WTC11 (cell line): ENCODE results near the gene HARS2. TPM values are rescaled to one million over a fixed set of nuclear protein-coding genes. Genes with fewer than 3 reads are reported as not detected.
A peak's percentile ranks its signal among the peaks of the same experiment; 100 is the strongest.

ENCODE experiments used
- ATAC-seq: fragments of 200-7000 bp; cut with Tn5 transposase; 2 replicates; pipeline ENCODE4 v1.10.0; 2021; ENCODE audit warnings: mild to moderate bottlenecking, moderate library complexity
- CTCF ChIA-PET: fragments of 300-600 bp; sonication (Branson Sonifier 250); formaldehyde crosslinking; loops from one replicate; lab custom pipeline; 2021; ENCODE audit warnings: antibody characterized with exemption; lab: Charles Lee
- POLR2A ChIA-PET: fragments of 350-600 bp; sonication (Branson Sonifier 250); formaldehyde crosslinking; loops from one replicate; lab custom pipeline; 2021; ENCODE audit warnings: antibody characterized with exemption; lab: Charles Lee
- DNase-seq: peaks from one replicate; pipeline ENCODE4 v3.0.0; 2021; ENCODE audit warnings: low spot score
- H3K27ac Mint-ChIP-seq: 2 replicates; pipeline ENCODE4 v1.8.0; 2021; ENCODE audit warnings: mixed read lengths
- H3K27me3 Mint-ChIP-seq: 2 replicates; pipeline ENCODE4 v1.8.0; 2021; ENCODE audit warnings: low read depth, mild to moderate bottlenecking, moderate library complexity, mixed read lengths
- H3K36me3 Mint-ChIP-seq: 2 replicates; pipeline ENCODE4 v1.8.0; 2021; ENCODE audit warnings: mixed read lengths
- H3K4me1 Mint-ChIP-seq: 2 replicates; pipeline ENCODE4 v1.8.0; 2022; ENCODE audit warnings: mixed read lengths
- H3K4me3 Mint-ChIP-seq: 2 replicates; pipeline ENCODE4 v1.8.0; 2021; ENCODE audit warnings: mild to moderate bottlenecking, moderate library complexity, mixed read lengths
- H3K9me3 Mint-ChIP-seq: 2 replicates; pipeline ENCODE4 v1.8.0; 2021; ENCODE audit warnings: mixed read lengths
- CBFB ChIP-seq: sonication (generic); formaldehyde crosslinking; IDR thresholded peaks from 2 replicates; pipeline ENCODE4 v1.8.1; 2022; ENCODE audit warnings: mild to moderate bottlenecking, low read depth, missing genetic modification reagents
- ESRRA ChIP-seq: sonication (generic); formaldehyde crosslinking; IDR thresholded peaks from 2 replicates; pipeline ENCODE4 v1.8.1; 2022; ENCODE audit warnings: mild to moderate bottlenecking, missing genetic modification reagents, borderline replicate concordance
- ETV6 ChIP-seq: sonication (generic); formaldehyde crosslinking; IDR thresholded peaks from 2 replicates; pipeline ENCODE4 v1.8.1; 2022; ENCODE audit warnings: mild to moderate bottlenecking, missing genetic modification reagents
- FOXP1 ChIP-seq: sonication (generic); formaldehyde crosslinking; IDR thresholded peaks from 2 replicates; pipeline ENCODE4 v1.8.0; 2022; ENCODE audit warnings: missing genetic modification reagents, mild to moderate bottlenecking, moderate library complexity, borderline replicate concordance
- IRF2 ChIP-seq: sonication (generic); formaldehyde crosslinking; IDR thresholded peaks from 2 replicates; pipeline ENCODE4 v1.8.0; 2022; ENCODE audit warnings: low read depth, missing genetic modification reagents, borderline replicate concordance
- JAZF1 ChIP-seq: fragments of 250-450 bp; sonication (Bioruptor Pico); IDR thresholded peaks from 2 replicates; pipeline ENCODE4 v1.9.0; 2021; ENCODE audit warnings: moderate library complexity, mild to moderate bottlenecking, inconsistent platforms
- TCF7 ChIP-seq: sonication (generic); formaldehyde crosslinking; IDR thresholded peaks from 2 replicates; pipeline ENCODE4 v1.8.0; 2022; ENCODE audit warnings: mild to moderate bottlenecking, low read depth, missing genetic modification reagents, moderate library complexity
- TEAD1 ChIP-seq: sonication (generic); formaldehyde crosslinking; IDR thresholded peaks from 2 replicates; pipeline ENCODE4 v1.8.0; 2022; ENCODE audit warnings: mild to moderate bottlenecking, missing genetic modification reagents
- TEAD4 ChIP-seq: sonication (generic); formaldehyde crosslinking; IDR thresholded peaks from 2 replicates; pipeline ENCODE4 v1.8.0; 2022; ENCODE audit warnings: mild to moderate bottlenecking, missing genetic modification reagents
- ZNF138 ChIP-seq: sonication (generic); formaldehyde crosslinking; conservative IDR thresholded peaks from 2 replicates; pipeline ENCODE4 v1.8.1; 2022; ENCODE audit warnings: mild to moderate bottlenecking, moderate library complexity, missing genetic modification reagents
- ZNF232 ChIP-seq: sonication (generic); formaldehyde crosslinking; IDR thresholded peaks from 2 replicates; pipeline ENCODE4 v1.8.0; 2022; ENCODE audit warnings: mild to moderate bottlenecking, missing genetic modification reagents
- ZNF317 ChIP-seq: sonication (generic); formaldehyde crosslinking; IDR thresholded peaks from 2 replicates; pipeline ENCODE4 v1.8.1; 2023; ENCODE audit warnings: low read depth, mild to moderate bottlenecking, moderate library complexity, missing genetic modification reagents, borderline replicate concordance
- total RNA-seq: library from RNA; stranded (reverse); gene quantifications from 3 replicates; pipeline ENCODE4 v1.2.3, GENCODE V29; 2021
- TF ChIP-seq, protein P1 (sequence below): fragments of 250-450 bp; sonication (Bioruptor Pico); IDR thresholded peaks from 2 replicates; pipeline ENCODE4 v1.9.0; 2021; ENCODE audit warnings: mild to moderate bottlenecking
- TF ChIP-seq, protein P2 (sequence below): fragments of 200-600 bp; IDR thresholded peaks from 2 replicates; pipeline ENCODE4 v1.8.0; 2022; ENCODE audit warnings: antibody characterized with exemption
- TF ChIP-seq, protein P3 (sequence below): sonication (generic); formaldehyde crosslinking; IDR thresholded peaks from 2 replicates; pipeline ENCODE4 v1.8.1; 2022; ENCODE audit warnings: missing genetic modification reagents, borderline replicate concordance
- TF ChIP-seq, protein P4 (sequence below): sonication (generic); formaldehyde crosslinking; IDR thresholded peaks from 2 replicates; pipeline ENCODE4 v1.8.1; 2022; ENCODE audit warnings: low read depth, missing genetic modification reagents, borderline replicate concordance
- TF ChIP-seq, protein P5 (sequence below): sonication (generic); formaldehyde crosslinking; IDR thresholded peaks from 2 replicates; pipeline ENCODE4 v1.8.0; 2022; ENCODE audit warnings: missing genetic modification reagents
- TF ChIP-seq, protein P6 (sequence below): fragments of 250-450 bp; sonication (Bioruptor Pico); IDR thresholded peaks from 2 replicates; pipeline ENCODE4 v1.9.0; 2021; ENCODE audit warnings: mild to moderate bottlenecking
- TF ChIP-seq, protein P7 (sequence below): fragments of 250-450 bp; sonication (Bioruptor Pico); IDR thresholded peaks from 2 replicates; pipeline ENCODE4 v2.1.2; 2022; ENCODE audit warnings: mild to moderate bottlenecking, moderate library complexity
- TF ChIP-seq, protein P8 (sequence below): sonication (generic); formaldehyde crosslinking; IDR thresholded peaks from 2 replicates; pipeline ENCODE4 v1.8.1; 2022; ENCODE audit warnings: mild to moderate bottlenecking, moderate library complexity, missing genetic modification reagents

The HARS2 gene
- total RNA-seq, 1 experiment from 2014 or later = 28.9 TPM

DNA sequence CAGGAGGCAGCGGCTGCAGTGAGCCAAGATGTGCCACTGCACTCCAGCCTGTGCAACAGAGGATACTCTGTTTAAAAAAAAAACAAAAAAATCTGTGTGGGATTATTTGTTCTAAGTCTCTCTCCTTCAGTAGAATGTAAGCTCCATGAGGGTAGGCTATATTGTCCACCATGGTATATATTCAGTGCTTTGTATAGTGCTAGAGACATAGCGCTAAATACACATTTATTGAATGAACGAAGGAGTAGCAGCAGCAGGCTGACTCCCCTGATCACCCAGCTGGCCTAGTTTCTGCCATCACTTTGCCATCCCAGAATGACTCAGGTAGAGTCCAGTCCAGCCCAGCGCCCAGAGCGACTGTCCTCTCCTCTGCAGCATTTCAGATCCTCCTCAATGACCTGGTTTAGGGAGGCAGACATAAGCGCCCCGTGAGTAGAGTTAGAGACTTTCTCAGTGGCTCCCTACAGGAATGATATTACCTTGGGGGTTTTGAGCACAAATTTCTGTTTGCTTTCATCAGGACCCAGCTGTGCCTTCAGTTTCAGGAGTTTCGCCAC, 801 bp upstream of the HARS2 start:
- ATAC-seq (no peak), DNase-seq (no peak)
- H3K4me1 Mint-ChIP-seq = peaks cover 14% of the 10 kb centered on the region
- ChIA-PET CTCF (interaction anchor here (0.9 to 1.7 kb wide), 10 partner anchors 10 to 451 kb away, joined by 3 to 10 read pairs (median 4); partner anchors contain the start of genes APBB3, EIF4EBP3, HBEGF and TMCO6), POLR2A (interaction anchor here (1.2 to 1.7 kb wide), 5 partner anchors 10 to 143 kb away, joined by 3 to 10 read pairs (median 5); partner anchors contain the start of genes EIF4EBP3, IK, NDUFA2 and ZMAT2)
- peak overlapping the region; percentile 100 for H3K4me3 Mint-ChIP-seq
- peaks cover 20% of the 10 kb centered on the region for H3K36me3 Mint-ChIP-seq
- H3K27ac Mint-ChIP-seq = peak overlapping the region; percentile 98; the same call in 1 of the 2 replicates
- no peaks in the 10 kb centered on the region for H3K9me3 Mint-ChIP-seq
- H3K27me3 Mint-ChIP-seq = no peaks in the 10 kb centered on the region
- TF ChIP-seq, protein P1, sequence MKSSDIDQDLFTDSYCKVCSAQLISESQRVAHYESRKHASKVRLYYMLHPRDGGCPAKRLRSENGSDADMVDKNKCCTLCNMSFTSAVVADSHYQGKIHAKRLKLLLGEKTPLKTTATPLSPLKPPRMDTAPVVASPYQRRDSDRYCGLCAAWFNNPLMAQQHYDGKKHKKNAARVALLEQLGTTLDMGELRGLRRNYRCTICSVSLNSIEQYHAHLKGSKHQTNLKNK (CRISPR knock-in tag) = no peak
- TF ChIP-seq ESRRA (CRISPR knock-in tag) = no peak
- no peak for TF ChIP-seq IRF2 (CRISPR knock-in tag)
- TF ChIP-seq TCF7 (CRISPR knock-in tag) = no peak
- TF ChIP-seq ZNF317 = no peak
- no peak for TF ChIP-seq JAZF1 (CRISPR knock-in tag)
- no peak for TF ChIP-seq TEAD4 (CRISPR knock-in tag)
- no peak for TF ChIP-seq CBFB (CRISPR knock-in tag)
- TF ChIP-seq, all 79 proteins: peak for 0

DNA sequence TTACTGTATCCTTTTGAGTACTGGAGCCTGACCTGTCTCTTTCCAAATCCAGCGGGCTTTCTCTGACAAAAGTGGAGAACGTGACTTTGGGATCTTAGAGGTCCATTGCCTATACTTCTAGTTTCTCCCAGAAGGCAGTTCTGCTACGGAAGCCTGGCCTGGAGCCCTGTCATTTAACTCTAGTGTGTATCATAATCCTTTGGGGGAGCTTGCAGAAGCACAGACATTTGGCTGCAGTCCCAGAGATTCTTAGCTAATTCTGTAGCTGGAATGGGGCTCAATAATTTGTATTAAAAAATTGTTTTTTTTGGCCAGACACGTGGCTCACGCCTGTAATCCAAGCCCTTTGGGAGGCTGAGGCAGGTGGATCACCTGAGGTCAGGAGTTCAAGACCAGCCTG, 3.0 kb downstream of the HARS2 start:
- ATAC-seq (no peak), DNase-seq (no peak)
- Mint-ChIP-seq H3K27me3 (no peaks in the 10 kb centered on the region), H3K4me3 (no peak overlapping the region), H3K9me3 (no peaks in the 10 kb centered on the region), H3K27ac (no peak overlapping the region), H3K4me1 (peaks cover 21% of the 10 kb centered on the region), H3K36me3 (peaks cover 50% of the 10 kb centered on the region)
- ChIA-PET CTCF (no interaction called here), POLR2A (no interaction called here)
- TF ChIP-seq ZNF138 (CRISPR knock-in tag) (no peak), TEAD1 (CRISPR knock-in tag) (no peak), ZNF232 (CRISPR knock-in tag) (no peak), CBFB (CRISPR knock-in tag) (no peak), ETV6 (no peak), FOXP1 (CRISPR knock-in tag) (no peak)
- TF ChIP-seq, protein P2, sequence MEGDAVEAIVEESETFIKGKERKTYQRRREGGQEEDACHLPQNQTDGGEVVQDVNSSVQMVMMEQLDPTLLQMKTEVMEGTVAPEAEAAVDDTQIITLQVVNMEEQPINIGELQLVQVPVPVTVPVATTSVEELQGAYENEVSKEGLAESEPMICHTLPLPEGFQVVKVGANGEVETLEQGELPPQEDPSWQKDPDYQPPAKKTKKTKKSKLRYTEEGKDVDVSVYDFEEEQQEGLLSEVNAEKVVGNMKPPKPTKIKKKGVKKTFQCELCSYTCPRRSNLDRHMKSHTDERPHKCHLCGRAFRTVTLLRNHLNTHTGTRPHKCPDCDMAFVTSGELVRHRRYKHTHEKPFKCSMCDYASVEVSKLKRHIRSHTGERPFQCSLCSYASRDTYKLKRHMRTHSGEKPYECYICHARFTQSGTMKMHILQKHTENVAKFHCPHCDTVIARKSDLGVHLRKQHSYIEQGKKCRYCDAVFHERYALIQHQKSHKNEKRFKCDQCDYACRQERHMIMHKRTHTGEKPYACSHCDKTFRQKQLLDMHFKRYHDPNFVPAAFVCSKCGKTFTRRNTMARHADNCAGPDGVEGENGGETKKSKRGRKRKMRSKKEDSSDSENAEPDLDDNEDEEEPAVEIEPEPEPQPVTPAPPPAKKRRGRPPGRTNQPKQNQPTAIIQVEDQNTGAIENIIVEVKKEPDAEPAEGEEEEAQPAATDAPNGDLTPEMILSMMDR = no peak
- TF ChIP-seq, protein P3, sequence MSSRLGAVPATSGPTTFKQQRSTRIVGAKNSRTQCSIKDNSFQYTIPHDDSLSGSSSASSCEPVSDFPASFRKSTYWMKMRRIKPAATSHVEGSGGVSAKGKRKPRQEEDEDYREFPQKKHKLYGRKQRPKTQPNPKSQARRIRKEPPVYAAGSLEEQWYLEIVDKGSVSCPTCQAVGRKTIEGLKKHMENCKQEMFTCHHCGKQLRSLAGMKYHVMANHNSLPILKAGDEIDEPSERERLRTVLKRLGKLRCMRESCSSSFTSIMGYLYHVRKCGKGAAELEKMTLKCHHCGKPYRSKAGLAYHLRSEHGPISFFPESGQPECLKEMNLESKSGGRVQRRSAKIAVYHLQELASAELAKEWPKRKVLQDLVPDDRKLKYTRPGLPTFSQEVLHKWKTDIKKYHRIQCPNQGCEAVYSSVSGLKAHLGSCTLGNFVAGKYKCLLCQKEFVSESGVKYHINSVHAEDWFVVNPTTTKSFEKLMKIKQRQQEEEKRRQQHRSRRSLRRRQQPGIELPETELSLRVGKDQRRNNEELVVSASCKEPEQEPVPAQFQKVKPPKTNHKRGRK (CRISPR knock-in tag) = no peak
- TF ChIP-seq, protein P4, sequence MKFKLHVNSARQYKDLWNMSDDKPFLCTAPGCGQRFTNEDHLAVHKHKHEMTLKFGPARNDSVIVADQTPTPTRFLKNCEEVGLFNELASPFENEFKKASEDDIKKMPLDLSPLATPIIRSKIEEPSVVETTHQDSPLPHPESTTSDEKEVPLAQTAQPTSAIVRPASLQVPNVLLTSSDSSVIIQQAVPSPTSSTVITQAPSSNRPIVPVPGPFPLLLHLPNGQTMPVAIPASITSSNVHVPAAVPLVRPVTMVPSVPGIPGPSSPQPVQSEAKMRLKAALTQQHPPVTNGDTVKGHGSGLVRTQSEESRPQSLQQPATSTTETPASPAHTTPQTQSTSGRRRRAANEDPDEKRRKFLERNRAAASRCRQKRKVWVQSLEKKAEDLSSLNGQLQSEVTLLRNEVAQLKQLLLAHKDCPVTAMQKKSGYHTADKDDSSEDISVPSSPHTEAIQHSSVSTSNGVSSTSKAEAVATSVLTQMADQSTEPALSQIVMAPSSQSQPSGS (CRISPR knock-in tag) = no peak
- TF ChIP-seq, protein P5, sequence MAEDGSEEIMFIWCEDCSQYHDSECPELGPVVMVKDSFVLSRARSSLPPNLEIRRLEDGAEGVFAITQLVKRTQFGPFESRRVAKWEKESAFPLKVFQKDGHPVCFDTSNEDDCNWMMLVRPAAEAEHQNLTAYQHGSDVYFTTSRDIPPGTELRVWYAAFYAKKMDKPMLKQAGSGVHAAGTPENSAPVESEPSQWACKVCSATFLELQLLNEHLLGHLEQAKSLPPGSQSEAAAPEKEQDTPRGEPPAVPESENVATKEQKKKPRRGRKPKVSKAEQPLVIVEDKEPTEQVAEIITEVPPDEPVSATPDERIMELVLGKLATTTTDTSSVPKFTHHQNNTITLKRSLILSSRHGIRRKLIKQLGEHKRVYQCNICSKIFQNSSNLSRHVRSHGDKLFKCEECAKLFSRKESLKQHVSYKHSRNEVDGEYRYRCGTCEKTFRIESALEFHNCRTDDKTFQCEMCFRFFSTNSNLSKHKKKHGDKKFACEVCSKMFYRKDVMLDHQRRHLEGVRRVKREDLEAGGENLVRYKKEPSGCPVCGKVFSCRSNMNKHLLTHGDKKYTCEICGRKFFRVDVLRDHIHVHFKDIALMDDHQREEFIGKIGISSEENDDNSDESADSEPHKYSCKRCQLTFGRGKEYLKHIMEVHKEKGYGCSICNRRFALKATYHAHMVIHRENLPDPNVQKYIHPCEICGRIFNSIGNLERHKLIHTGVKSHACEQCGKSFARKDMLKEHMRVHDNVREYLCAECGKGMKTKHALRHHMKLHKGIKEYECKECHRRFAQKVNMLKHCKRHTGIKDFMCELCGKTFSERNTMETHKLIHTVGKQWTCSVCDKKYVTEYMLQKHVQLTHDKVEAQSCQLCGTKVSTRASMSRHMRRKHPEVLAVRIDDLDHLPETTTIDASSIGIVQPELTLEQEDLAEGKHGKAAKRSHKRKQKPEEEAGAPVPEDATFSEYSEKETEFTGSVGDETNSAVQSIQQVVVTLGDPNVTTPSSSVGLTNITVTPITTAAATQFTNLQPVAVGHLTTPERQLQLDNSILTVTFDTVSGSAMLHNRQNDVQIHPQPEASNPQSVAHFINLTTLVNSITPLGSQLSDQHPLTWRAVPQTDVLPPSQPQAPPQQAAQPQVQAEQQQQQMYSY (CRISPR knock-in tag) = no peak
- TF ChIP-seq, protein P6, sequence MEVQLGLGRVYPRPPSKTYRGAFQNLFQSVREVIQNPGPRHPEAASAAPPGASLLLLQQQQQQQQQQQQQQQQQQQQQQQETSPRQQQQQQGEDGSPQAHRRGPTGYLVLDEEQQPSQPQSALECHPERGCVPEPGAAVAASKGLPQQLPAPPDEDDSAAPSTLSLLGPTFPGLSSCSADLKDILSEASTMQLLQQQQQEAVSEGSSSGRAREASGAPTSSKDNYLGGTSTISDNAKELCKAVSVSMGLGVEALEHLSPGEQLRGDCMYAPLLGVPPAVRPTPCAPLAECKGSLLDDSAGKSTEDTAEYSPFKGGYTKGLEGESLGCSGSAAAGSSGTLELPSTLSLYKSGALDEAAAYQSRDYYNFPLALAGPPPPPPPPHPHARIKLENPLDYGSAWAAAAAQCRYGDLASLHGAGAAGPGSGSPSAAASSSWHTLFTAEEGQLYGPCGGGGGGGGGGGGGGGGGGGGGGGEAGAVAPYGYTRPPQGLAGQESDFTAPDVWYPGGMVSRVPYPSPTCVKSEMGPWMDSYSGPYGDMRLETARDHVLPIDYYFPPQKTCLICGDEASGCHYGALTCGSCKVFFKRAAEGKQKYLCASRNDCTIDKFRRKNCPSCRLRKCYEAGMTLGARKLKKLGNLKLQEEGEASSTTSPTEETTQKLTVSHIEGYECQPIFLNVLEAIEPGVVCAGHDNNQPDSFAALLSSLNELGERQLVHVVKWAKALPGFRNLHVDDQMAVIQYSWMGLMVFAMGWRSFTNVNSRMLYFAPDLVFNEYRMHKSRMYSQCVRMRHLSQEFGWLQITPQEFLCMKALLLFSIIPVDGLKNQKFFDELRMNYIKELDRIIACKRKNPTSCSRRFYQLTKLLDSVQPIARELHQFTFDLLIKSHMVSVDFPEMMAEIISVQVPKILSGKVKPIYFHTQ = no peak
- TF ChIP-seq, protein P7, sequence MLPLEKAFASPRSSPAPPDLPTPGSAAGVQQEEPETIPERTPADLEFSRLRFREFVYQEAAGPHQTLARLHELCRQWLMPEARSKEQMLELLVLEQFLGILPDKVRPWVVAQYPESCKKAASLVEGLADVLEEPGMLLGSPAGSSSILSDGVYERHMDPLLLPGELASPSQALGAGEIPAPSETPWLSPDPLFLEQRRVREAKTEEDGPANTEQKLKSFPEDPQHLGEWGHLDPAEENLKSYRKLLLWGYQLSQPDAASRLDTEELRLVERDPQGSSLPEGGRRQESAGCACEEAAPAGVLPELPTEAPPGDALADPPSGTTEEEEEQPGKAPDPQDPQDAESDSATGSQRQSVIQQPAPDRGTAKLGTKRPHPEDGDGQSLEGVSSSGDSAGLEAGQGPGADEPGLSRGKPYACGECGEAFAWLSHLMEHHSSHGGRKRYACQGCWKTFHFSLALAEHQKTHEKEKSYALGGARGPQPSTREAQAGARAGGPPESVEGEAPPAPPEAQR (CRISPR knock-in tag) = no peak
- TF ChIP-seq, protein P8, sequence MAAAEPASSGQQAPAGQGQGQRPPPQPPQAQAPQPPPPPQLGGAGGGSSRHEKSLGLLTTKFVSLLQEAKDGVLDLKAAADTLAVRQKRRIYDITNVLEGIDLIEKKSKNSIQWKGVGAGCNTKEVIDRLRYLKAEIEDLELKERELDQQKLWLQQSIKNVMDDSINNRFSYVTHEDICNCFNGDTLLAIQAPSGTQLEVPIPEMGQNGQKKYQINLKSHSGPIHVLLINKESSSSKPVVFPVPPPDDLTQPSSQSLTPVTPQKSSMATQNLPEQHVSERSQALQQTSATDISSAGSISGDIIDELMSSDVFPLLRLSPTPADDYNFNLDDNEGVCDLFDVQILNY = no peak
